ENCODE data around the gene ANKS4B. TPM values are rescaled to one million over a fixed set of nuclear protein-coding genes. Genes with fewer than 3 reads are reported as not detected.

The ANKS4B gene
- total RNA-seq, 1 experiment from 2014 or later: not detected

GRCh38 chr16:21277045-21277926, 43.8 kb downstream of the ANKS4B start:
- Histone ChIP-seq H3K9me3 (ENCODE audit: low read depth, low read length, poor library complexity, severe bottlenecking) (no peaks in the 10 kb centered on the region), H3K36me3 (ENCODE audit: insufficient read depth, low read length, poor library complexity, severe bottlenecking) (no peaks in the 10 kb centered on the region), H3K4me3 (ENCODE audit: low read depth, low read length, poor library complexity, severe bottlenecking) (peak overlapping the region; percentile 28), H3K4me1 (ENCODE audit: insufficient read depth, low read length, poor library complexity, severe bottlenecking) (no peaks in the 10 kb centered on the region), H3K27ac (ENCODE audit: low read depth, low read length, poor library complexity, severe bottlenecking) (no peak overlapping the region), H3K27me3 (replicated peaks; ENCODE audit: insufficient read depth, low read depth, low read length, poor library complexity) (peaks cover 73% of the 10 kb centered on the region)
- CTCF ChIA-PET: interaction anchor here (0.6 to 1.0 kb wide), 2 partner anchors 24 to 86 kb away, joined by 3 to 4 read pairs; no protein-coding TSS in a partner anchor
- POLR2A ChIA-PET (ENCODE audit: low non-redundant PET): interaction anchor here (0.6 kb wide), 1 partner anchor 78 kb away, joined by 10 read pairs; no protein-coding TSS in a partner anchor
- no peak for DNase-seq (ENCODE audit: low spot score)
- intact Hi-C loops (cut with micrococcal nuclease; ENCODE audit: unreplicated experiment): no loop called here
- no TSS peak for BruUV-seq (replicated peaks)
- no peak for TF ChIP-seq CTCF (conservative IDR thresholded peaks at IDR 0.05; ENCODE audit: low read depth, low read length)
- TF ChIP-seq EZH2 (IDR thresholded peaks at IDR 0.05; ENCODE audit: borderline replicate concordance, low read depth, low read length, poor library complexity, severe bottlenecking): no peak

- Histone ChIP-seq H3K27ac (ENCODE audit: low read depth, low read length, poor library complexity, severe bottlenecking) (no peak within 1 kb of the TSS), H3K4me1 (ENCODE audit: insufficient read depth, low read length, poor library complexity, severe bottlenecking) (no peaks in the 10 kb centered on the region), H3K36me3 (ENCODE audit: insufficient read depth, low read length, poor library complexity, severe bottlenecking) (no peaks in the 10 kb centered on the region), H3K4me3 (ENCODE audit: low read depth, low read length, poor library complexity, severe bottlenecking) (peak within 1 kb of the TSS; percentile 28), H3K27me3 (replicated peaks; ENCODE audit: insufficient read depth, low read depth, low read length, poor library complexity) (peaks cover 79% of the 10 kb centered on the region), H3K9me3 (ENCODE audit: low read depth, low read length, poor library complexity, severe bottlenecking) (no peaks in the 10 kb centered on the region)
- ChIA-PET CTCF (interaction anchor here (0.6 to 1.0 kb wide), 2 partner anchors 23 to 87 kb away, joined by 3 to 4 read pairs; no protein-coding TSS in a partner anchor), POLR2A (ENCODE audit: low non-redundant PET) (interaction anchor here (0.6 kb wide), 1 partner anchor 79 kb away, joined by 10 read pairs; no protein-coding TSS in a partner anchor)
- intact Hi-C loops (cut with micrococcal nuclease; ENCODE audit: unreplicated experiment): no loop called here
- TF ChIP-seq EZH2 (IDR thresholded peaks at IDR 0.05; ENCODE audit: borderline replicate concordance, low read depth, low read length, poor library complexity, severe bottlenecking) (peak; percentile 27), CTCF (conservative IDR thresholded peaks at IDR 0.05; ENCODE audit: low read depth, low read length) (peak; percentile 79)
- peak; percentile 49 for DNase-seq (ENCODE audit: low spot score)
- BruUV-seq (replicated peaks): no TSS peak
Observed at GRCh38 chr16:21277927-21278706, 44.6 kb downstream of the ANKS4B start, which contains the start of gene CRYM. Gene CRYM (minus strand): TSS chr16:21278290. CDS start chr16:21278251, 39 bp downstream.

GRCh38 chr16:21279501-21279900, 46.0 kb downstream of the ANKS4B start:
- no TSS peak for BruUV-seq (replicated peaks)
- Histone ChIP-seq H3K27ac (ENCODE audit: low read depth, low read length, poor library complexity, severe bottlenecking) (no peak overlapping the region), H3K36me3 (ENCODE audit: insufficient read depth, low read length, poor library complexity, severe bottlenecking) (no peaks in the 10 kb centered on the region), H3K4me3 (ENCODE audit: low read depth, low read length, poor library complexity, severe bottlenecking) (no peak overlapping the region), H3K9me3 (ENCODE audit: low read depth, low read length, poor library complexity, severe bottlenecking) (no peaks in the 10 kb centered on the region), H3K27me3 (replicated peaks; ENCODE audit: insufficient read depth, low read depth, low read length, poor library complexity) (peaks cover 89% of the 10 kb centered on the region), H3K4me1 (ENCODE audit: insufficient read depth, low read length, poor library complexity, severe bottlenecking) (no peaks in the 10 kb centered on the region)
- ChIA-PET CTCF (interaction anchor here (1.1 kb wide), 1 partner anchor 21 kb away, joined by 4 read pairs; no protein-coding TSS in a partner anchor), POLR2A (ENCODE audit: low non-redundant PET) (no interaction called here)
- no peak for DNase-seq (ENCODE audit: low spot score)
- intact Hi-C loops (cut with micrococcal nuclease; ENCODE audit: unreplicated experiment): no loop called here
- no peak for TF ChIP-seq CTCF (conservative IDR thresholded peaks at IDR 0.05; ENCODE audit: low read depth, low read length)
- TF ChIP-seq EZH2 (IDR thresholded peaks at IDR 0.05; ENCODE audit: borderline replicate concordance, low read depth, low read length, poor library complexity, severe bottlenecking): no peak

Data from A673 (cell line).